ENCODE data around the gene ZNF275.

ZNF275 gene

DNA sequence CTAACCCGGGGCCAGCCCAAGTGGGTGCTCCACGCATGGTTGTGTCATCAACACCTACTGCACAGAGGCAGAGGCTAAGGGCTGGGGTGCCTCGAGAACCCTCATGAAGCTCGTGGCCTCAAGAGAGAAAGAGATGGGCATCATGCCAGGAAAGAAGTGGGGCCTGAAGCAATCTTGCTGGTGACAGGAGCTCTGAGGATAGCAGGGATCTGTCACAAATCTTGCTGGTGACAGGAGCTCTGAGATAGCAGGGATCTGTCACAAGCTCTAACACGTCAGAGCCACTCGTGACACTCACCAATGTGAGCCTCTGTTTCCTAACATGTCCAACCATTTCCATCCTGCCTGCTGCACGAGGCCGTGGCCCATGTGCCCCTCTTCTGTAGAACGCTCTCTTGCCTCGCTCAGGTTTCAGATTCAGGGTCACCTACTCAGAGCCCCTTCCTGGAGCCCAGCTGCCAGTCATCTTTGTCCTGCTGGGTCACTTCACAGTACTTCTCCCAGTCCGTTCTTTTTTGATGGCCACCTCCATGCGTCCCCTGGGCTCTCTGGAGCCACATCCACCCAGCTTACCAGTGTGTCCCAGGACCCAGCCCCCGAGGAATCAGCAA, 46.1 kb downstream of the ZNF275 start:
- no peak overlapping the region for H3K4me3 ChIP-seq (ENCODE audit: insufficient read depth, low read length, poor library complexity, severe bottlenecking)
- no peaks in the 10 kb centered on the region for H3K79me2 ChIP-seq (ENCODE audit: insufficient read depth, low read length)
- H4K20me1 ChIP-seq (ENCODE audit: low read depth, low read length), result no peaks in the 10 kb centered on the region
- TF ChIP-seq, protein P1, sequence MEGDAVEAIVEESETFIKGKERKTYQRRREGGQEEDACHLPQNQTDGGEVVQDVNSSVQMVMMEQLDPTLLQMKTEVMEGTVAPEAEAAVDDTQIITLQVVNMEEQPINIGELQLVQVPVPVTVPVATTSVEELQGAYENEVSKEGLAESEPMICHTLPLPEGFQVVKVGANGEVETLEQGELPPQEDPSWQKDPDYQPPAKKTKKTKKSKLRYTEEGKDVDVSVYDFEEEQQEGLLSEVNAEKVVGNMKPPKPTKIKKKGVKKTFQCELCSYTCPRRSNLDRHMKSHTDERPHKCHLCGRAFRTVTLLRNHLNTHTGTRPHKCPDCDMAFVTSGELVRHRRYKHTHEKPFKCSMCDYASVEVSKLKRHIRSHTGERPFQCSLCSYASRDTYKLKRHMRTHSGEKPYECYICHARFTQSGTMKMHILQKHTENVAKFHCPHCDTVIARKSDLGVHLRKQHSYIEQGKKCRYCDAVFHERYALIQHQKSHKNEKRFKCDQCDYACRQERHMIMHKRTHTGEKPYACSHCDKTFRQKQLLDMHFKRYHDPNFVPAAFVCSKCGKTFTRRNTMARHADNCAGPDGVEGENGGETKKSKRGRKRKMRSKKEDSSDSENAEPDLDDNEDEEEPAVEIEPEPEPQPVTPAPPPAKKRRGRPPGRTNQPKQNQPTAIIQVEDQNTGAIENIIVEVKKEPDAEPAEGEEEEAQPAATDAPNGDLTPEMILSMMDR (IDR thresholded peaks at IDR 0.05; ENCODE audit: insufficient read depth, low read length, poor library complexity, severe bottlenecking), result no peak
- TF ChIP-seq EZH2phosphoT487 (conservative IDR thresholded peaks at IDR 0.05; ENCODE audit: low read length), result no peak
- H3K9ac ChIP-seq (ENCODE audit: low read length), result no peak overlapping the region
- no peaks in the 10 kb centered on the region for H3K36me3 ChIP-seq (ENCODE audit: low read length)
- H3F3A ChIP-seq (ENCODE audit: insufficient read depth), result no peaks in the 10 kb centered on the region
- H3K27ac ChIP-seq (ENCODE audit: low read depth, low read length), result no peak overlapping the region
- H2AFZ ChIP-seq (ENCODE audit: low read depth, low read length, severe bottlenecking), result no peak overlapping the region
- no peaks in the 10 kb centered on the region for H3K9me2 ChIP-seq (replicated peaks; ENCODE audit: insufficient read depth, low read length)
- H3K4me2 ChIP-seq (ENCODE audit: low read depth, low read length, poor library complexity, severe bottlenecking), result no peak overlapping the region
- no peaks in the 10 kb centered on the region for H3K27me3 ChIP-seq (ENCODE audit: low read length)
- no peaks in the 10 kb centered on the region for H3K9me3 ChIP-seq (ENCODE audit: insufficient read depth, low read length)

DNA sequence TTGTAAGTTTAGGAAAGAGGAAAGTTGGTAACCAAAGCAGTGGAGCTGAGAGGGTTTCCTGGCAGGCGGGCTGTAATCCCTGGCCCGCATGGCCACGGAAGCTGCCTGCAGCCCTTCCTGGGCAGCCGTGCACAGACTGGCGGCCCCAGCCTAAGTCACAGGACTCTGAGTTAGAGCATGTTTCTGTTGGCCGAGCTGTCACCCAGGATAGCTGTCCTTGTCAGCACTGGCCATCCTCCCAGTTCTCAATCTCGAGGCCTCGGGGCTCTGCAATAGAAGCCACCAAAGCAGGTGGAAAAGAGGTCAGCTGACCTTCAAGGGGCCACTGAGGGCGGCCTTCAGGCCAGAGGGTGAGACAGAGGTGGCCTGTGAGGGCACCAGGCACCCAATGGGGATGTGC, 46.7 kb downstream of the ZNF275 start:
- no peak overlapping the region for H2AFZ ChIP-seq (ENCODE audit: low read depth, low read length, severe bottlenecking)
- no peaks in the 10 kb centered on the region for H3K36me3 ChIP-seq (ENCODE audit: low read length)
- H3F3A ChIP-seq (ENCODE audit: insufficient read depth), result no peaks in the 10 kb centered on the region
- no peaks in the 10 kb centered on the region for H3K9me2 ChIP-seq (replicated peaks; ENCODE audit: insufficient read depth, low read length)
- H3K79me2 ChIP-seq (ENCODE audit: insufficient read depth, low read length), result no peaks in the 10 kb centered on the region
- no peaks in the 10 kb centered on the region for H3K9me3 ChIP-seq (ENCODE audit: insufficient read depth, low read length)
- H3K27ac ChIP-seq (ENCODE audit: low read depth, low read length), result no peak overlapping the region
- no peak overlapping the region for H3K4me3 ChIP-seq (ENCODE audit: insufficient read depth, low read length, poor library complexity, severe bottlenecking)
- H3K4me2 ChIP-seq (ENCODE audit: low read depth, low read length, poor library complexity, severe bottlenecking), result no peak overlapping the region
- no peaks in the 10 kb centered on the region for H3K27me3 ChIP-seq (ENCODE audit: low read length)
- no peaks in the 10 kb centered on the region for H4K20me1 ChIP-seq (ENCODE audit: low read depth, low read length)
- TF ChIP-seq, protein P1 (IDR thresholded peaks at IDR 0.05; ENCODE audit: insufficient read depth, low read length, poor library complexity, severe bottlenecking), result no peak
- no peak for TF ChIP-seq EZH2phosphoT487 (conservative IDR thresholded peaks at IDR 0.05; ENCODE audit: low read length)
- H3K9ac ChIP-seq (ENCODE audit: low read length), result no peak overlapping the region

DNA sequence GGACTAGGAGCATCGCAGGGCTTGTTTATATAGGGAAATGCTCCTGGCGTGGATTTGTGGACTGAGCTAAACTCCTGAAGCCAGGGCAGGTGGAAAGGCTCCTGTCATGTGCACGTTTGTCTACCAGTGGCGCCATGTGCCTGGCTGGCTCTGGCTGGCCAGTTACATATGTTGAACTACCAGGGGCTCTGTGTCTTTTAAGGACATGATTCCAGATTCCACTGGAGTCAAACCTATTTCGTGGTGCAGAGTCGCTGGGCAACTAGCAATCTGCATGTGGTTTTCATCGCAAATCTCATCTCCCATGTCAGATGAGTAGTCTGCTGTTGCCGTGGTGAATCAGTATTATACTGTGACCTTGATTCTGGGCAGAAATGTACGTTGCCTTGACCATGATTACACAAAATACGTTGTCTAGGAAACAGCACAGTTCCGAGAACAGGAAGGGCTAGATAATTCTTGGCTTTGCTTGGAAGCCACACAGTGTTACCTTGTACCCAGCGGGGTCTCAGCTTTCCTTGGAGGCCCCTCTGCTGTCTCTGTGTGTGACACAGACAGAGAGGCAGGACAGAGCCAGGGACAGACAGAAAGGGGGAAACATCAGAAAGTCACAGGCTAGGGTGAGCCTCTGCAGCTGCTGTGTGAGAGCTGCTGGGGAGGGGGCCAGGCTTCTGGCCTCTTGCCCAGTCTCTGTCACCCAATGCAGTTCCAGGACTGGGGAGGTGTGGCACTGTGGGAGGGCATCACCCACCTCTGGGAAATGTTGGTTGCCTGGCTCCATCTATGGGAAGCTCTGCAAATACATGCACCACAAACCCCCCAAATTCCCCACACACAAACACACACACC, 48.0 kb downstream of the ZNF275 start:
- H3F3A ChIP-seq (ENCODE audit: insufficient read depth), result no peaks in the 10 kb centered on the region
- H3K36me3 ChIP-seq (ENCODE audit: low read length), result no peaks in the 10 kb centered on the region
- H3K4me3 ChIP-seq (ENCODE audit: insufficient read depth, low read length, poor library complexity, severe bottlenecking), result no peak overlapping the region
- no peak overlapping the region for H3K27ac ChIP-seq (ENCODE audit: low read depth, low read length)
- no peaks in the 10 kb centered on the region for H3K9me3 ChIP-seq (ENCODE audit: insufficient read depth, low read length)
- H3K9me2 ChIP-seq (replicated peaks; ENCODE audit: insufficient read depth, low read length), result no peaks in the 10 kb centered on the region
- no peak overlapping the region for H3K9ac ChIP-seq (ENCODE audit: low read length)
- H3K27me3 ChIP-seq (ENCODE audit: low read length), result no peaks in the 10 kb centered on the region
- H3K79me2 ChIP-seq (ENCODE audit: insufficient read depth, low read length), result no peaks in the 10 kb centered on the region
- no peaks in the 10 kb centered on the region for H4K20me1 ChIP-seq (ENCODE audit: low read depth, low read length)
- no peak overlapping the region for H3K4me2 ChIP-seq (ENCODE audit: low read depth, low read length, poor library complexity, severe bottlenecking)
- TF ChIP-seq, protein P1 (IDR thresholded peaks at IDR 0.05; ENCODE audit: insufficient read depth, low read length, poor library complexity, severe bottlenecking), result no peak
- TF ChIP-seq EZH2phosphoT487 (conservative IDR thresholded peaks at IDR 0.05; ENCODE audit: low read length), result no peak
- H2AFZ ChIP-seq (ENCODE audit: low read depth, low read length, severe bottlenecking), result no peak overlapping the region

Data from SU-DHL-6 (cell line).